ENCODE results near the gene RASGRF1.

GRCh38 chr15:79089890-79090486 is 592 bp downstream of the RASGRF1 start:
- TF ChIP-seq, protein P1, sequence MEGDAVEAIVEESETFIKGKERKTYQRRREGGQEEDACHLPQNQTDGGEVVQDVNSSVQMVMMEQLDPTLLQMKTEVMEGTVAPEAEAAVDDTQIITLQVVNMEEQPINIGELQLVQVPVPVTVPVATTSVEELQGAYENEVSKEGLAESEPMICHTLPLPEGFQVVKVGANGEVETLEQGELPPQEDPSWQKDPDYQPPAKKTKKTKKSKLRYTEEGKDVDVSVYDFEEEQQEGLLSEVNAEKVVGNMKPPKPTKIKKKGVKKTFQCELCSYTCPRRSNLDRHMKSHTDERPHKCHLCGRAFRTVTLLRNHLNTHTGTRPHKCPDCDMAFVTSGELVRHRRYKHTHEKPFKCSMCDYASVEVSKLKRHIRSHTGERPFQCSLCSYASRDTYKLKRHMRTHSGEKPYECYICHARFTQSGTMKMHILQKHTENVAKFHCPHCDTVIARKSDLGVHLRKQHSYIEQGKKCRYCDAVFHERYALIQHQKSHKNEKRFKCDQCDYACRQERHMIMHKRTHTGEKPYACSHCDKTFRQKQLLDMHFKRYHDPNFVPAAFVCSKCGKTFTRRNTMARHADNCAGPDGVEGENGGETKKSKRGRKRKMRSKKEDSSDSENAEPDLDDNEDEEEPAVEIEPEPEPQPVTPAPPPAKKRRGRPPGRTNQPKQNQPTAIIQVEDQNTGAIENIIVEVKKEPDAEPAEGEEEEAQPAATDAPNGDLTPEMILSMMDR (IDR thresholded peaks at IDR 0.05) = no peak
- no peak for TF ChIP-seq POLR2A (IDR thresholded peaks at IDR 0.05)
